Measurements from ENCODE around the gene GARS1.

GARS1 gene

GRCh38 chr7:30663414-30663813 is 68.7 kb downstream of the GARS1 start:
- CTCF ChIA-PET = interaction anchor here (0.6 to 0.7 kb wide), 2 partner anchors 62 to 77 kb away, joined by 3 read pairs; no protein-coding TSS in a partner anchor

More at GRCh38 chr7:30663414-30663813, 68.7 kb downstream of the GARS1 start:
- Histone ChIP-seq H3K4me1 (ENCODE audit: control insufficient read depth, insufficient read depth, low read length) (no peaks in the 10 kb centered on the region), H3K4me3 (ENCODE audit: low read depth, low read length) (no peak overlapping the region), H3K27ac (ENCODE audit: extremely low read depth, low read depth, low read length) (no peak overlapping the region), H3K36me3 (ENCODE audit: control insufficient read depth in 2 of 2, insufficient read depth in 1 of 2, low read length in 2 of 2) (no peaks in the 10 kb centered on the region), H3K9me3 (ENCODE audit: control insufficient read depth, insufficient read depth, low read depth, low read length) (no peaks in the 10 kb centered on the region)
- TF ChIP-seq ZNF175 (tag by site-specific recombination; IDR thresholded peaks at IDR 0.05) (no peak), ZNF16 (tag by site-specific recombination; IDR thresholded peaks at IDR 0.05; ENCODE audit: low read depth) (no peak), ZNF521 (tag by site-specific recombination; IDR thresholded peaks at IDR 0.05) (no peak), ZNF146 (tag by site-specific recombination; IDR thresholded peaks at IDR 0.05) (no peak), WT1 (tag by site-specific recombination; IDR thresholded peaks at IDR 0.05) (no peak), ZNF704 (tag by site-specific recombination; IDR thresholded peaks at IDR 0.05) (no peak), REPIN1 (tag by site-specific recombination; IDR thresholded peaks at IDR 0.05; ENCODE audit: low read depth) (no peak), ZBTB48 (tag by site-specific recombination; IDR thresholded peaks at IDR 0.05) (no peak), ZNF416 (tag by site-specific recombination; IDR thresholded peaks at IDR 0.05) (no peak), PBX3 (CRISPR knock-in tag; IDR thresholded peaks at IDR 0.05) (no peak), ZNF645 (tag by site-specific recombination; IDR thresholded peaks at IDR 0.05) (no peak), ZNF132 (tag by site-specific recombination; IDR thresholded peaks at IDR 0.05; ENCODE audit: borderline replicate concordance) (no peak), ZXDB (tag by site-specific recombination; IDR thresholded peaks at IDR 0.05) (no peak), ZNF280D (tag by site-specific recombination; IDR thresholded peaks at IDR 0.05) (no peak), TCF7L2 (IDR thresholded peaks at IDR 0.05; ENCODE audit: borderline replicate concordance, low read depth, low read length) (no peak), ZBTB6 (tag by site-specific recombination; IDR thresholded peaks at IDR 0.05) (no peak)
- POLR2A ChIA-PET = interaction anchor here (1.5 kb wide), 1 partner anchor 9 kb away, joined by 4 read pairs; no protein-coding TSS in a partner anchor
